Vagina (tissue), 2 donors: ENCODE results near the gene EXOC6B.

Source experiments
- CTCF ChIP-seq, 3 experiments: fragments of 450-650 bp in 2 of 3; fragments of 200-600 bp in 1 of 3; sonication (generic) in 1 of 3; IDR thresholded peaks; one replicate each; pipeline ENCODE4 v1.5.1; 2017 to 2019; ENCODE audit warnings: antibody characterized with exemption in 3 of 3, mild to moderate bottlenecking in 2 of 3, moderate library complexity in 2 of 3
- POLR2AphosphoS5 ChIP-seq, 2 donors: sonication (generic); formaldehyde crosslinking; IDR thresholded peaks; one replicate each; pipeline ENCODE4 v1.9.0; 2017; ENCODE audit warnings: antibody characterized with exemption in 2 of 2, mild to moderate bottlenecking in 2 of 2, low read depth in 1 of 2; ENCODE audit not compliant: insufficient read depth in 1 of 2

GRCh38 chr2:72796766-72797165, 29.1 kb downstream of the EXOC6B start:
- TF ChIP-seq CTCF (IDR thresholded peaks at IDR 0.05), result no peak
- TF ChIP-seq POLR2AphosphoS5 (IDR thresholded peaks at IDR 0.05; ENCODE audit: insufficient read depth in 1 of 2, low read depth in 1 of 2), result no peak
